Spleen (tissue), 7 donors: ENCODE measurements around the gene LRRC26.

Experiments
- CTCF ChIP-seq, 11 experiments: fragments of 200-600 bp in 7 of 11; fragments of 450-650 bp in 4 of 11; sonication (generic) in 4 of 11; IDR thresholded peaks in 8 of 11; conservative IDR thresholded peaks in 3 of 11; 1 replicate in 7 of 11; 2 replicates in 4 of 11; pipeline versions ENCODE4 v1.4.0 to v1.8.0; 2016 to 2021; ENCODE audit warnings: antibody characterized with exemption in 11 of 11, inconsistent platforms in 4 of 11, mild to moderate bottlenecking in 1 of 11
- POLR2A ChIP-seq, 3 donors: fragments of 450-650 bp; IDR thresholded peaks; one replicate each; pipeline ENCODE4 v1.5.1; 2017; ENCODE audit warnings: antibody characterized with exemption in 3 of 3, mild to moderate bottlenecking in 1 of 3
- donor health status: DM: no; HTN: no; CAD: no; lungs with moderate emphysema.
- donor health status: DM: no; HTN: no; CAD: no.
- donor health status: DM: no; HTN: no; CAD: no.

- TF ChIP-seq CTCF (IDR thresholded peaks at IDR 0.05 in 8 of 11, conservative IDR thresholded peaks at IDR 0.05 in 3 of 11), result no peak
- TF ChIP-seq POLR2A (IDR thresholded peaks at IDR 0.05), result no peak
Observed at GRCh38 chr9:137130176-137130755, 39.6 kb downstream of the LRRC26 start.
